OCI-LY1 (cell line): Measurements from ENCODE around the gene ABHD16A.

Experiments used
- H2AFZ ChIP-seq: fragments of 200-600 bp; sonication (generic), shearing (Covaris generic); 2 replicates; pipeline ENCODE4 v1.6.0; 2014; ENCODE audit warnings: antibody characterized with exemption, mild to moderate bottlenecking, low read length
- H3F3A ChIP-seq: fragments of 200-600 bp; sonication (generic), shearing (Covaris generic); 2 replicates; pipeline ENCODE4 v1.6.0; 2014; ENCODE audit warnings: mild to moderate bottlenecking, antibody characterized with exemption, low read length, moderate library complexity; ENCODE audit not compliant: insufficient read depth
- H3K27ac ChIP-seq: fragments of 200-600 bp; sonication (generic); 2 replicates; pipeline ENCODE4 v1.5.1; 2014; ENCODE audit warnings: low read length, mixed run types, mild to moderate bottlenecking, low read depth; ENCODE audit not compliant: poor library complexity, severe bottlenecking
- H3K27me3 ChIP-seq: fragments of 200-600 bp; sonication (generic); 2 replicates; pipeline ENCODE4 v1.6.0; 2014; ENCODE audit warnings: antibody characterized with exemption, mild to moderate bottlenecking, low read length, moderate library complexity; ENCODE audit not compliant: insufficient read depth
- H3K36me3 ChIP-seq: fragments of 200-600 bp; sonication (generic); 2 replicates; pipeline ENCODE4 v1.6.1; 2014; ENCODE audit warnings: mild to moderate bottlenecking, antibody characterized with exemption, low read length, moderate library complexity, mixed read lengths; ENCODE audit not compliant: insufficient read depth
- H3K4me1 ChIP-seq: fragments of 200-600 bp; sonication (generic); 2 replicates; pipeline ENCODE4 v1.5.1; 2014; ENCODE audit warnings: mild to moderate bottlenecking, low read length, moderate library complexity; ENCODE audit not compliant: insufficient read depth, severe bottlenecking
- H3K4me2 ChIP-seq: fragments of 200-600 bp; sonication (generic), shearing (Covaris generic); 2 replicates; pipeline ENCODE4 v1.6.1; 2014; ENCODE audit warnings: low read length
- H3K4me3 ChIP-seq: fragments of 200-600 bp; sonication (generic); 2 replicates; pipeline ENCODE4 v1.5.1; 2014; ENCODE audit warnings: low read length, low read depth, mild to moderate bottlenecking, mixed read lengths; ENCODE audit not compliant: poor library complexity, severe bottlenecking
- H3K79me2 ChIP-seq: fragments of 200-600 bp; shearing (Covaris generic); 2 replicates; pipeline ENCODE4 v1.6.1; 2016; ENCODE audit warnings: mixed run types, low read length, mixed read lengths; ENCODE audit not compliant: insufficient read depth
- H3K9ac ChIP-seq: fragments of 200-600 bp; sonication (generic), shearing (Covaris generic); 2 replicates; pipeline ENCODE4 v1.6.1; 2014; ENCODE audit warnings: mild to moderate bottlenecking, low read length, mixed read lengths
- H3K9me2 ChIP-seq: fragments of 200-600 bp; sonication (generic), shearing (Covaris generic); 2 replicates; pipeline ENCODE4 v1.6.1; 2014; ENCODE audit warnings: low read depth, mild to moderate bottlenecking, low read length, mixed read lengths
- H3K9me3 ChIP-seq: fragments of 200-600 bp; shearing (Covaris generic); 2 replicates; pipeline ENCODE4 v1.6.1; 2014; ENCODE audit warnings: low read length, mixed read lengths
- H4K20me1 ChIP-seq: fragments of 200-600 bp; sonication (generic), shearing (Covaris generic); 2 replicates; pipeline ENCODE4 v1.6.0; 2016; ENCODE audit warnings: mild to moderate bottlenecking, low read length; ENCODE audit not compliant: insufficient read depth
- CTCF ChIP-seq: fragments of 200-600 bp; sonication (generic), shearing (Covaris generic); IDR thresholded peaks from 2 replicates; pipeline ENCODE4 v1.5.1; 2017; ENCODE audit warnings: mild to moderate bottlenecking, antibody characterized with exemption, low read length, moderate library complexity, mixed read lengths
- EZH2 ChIP-seq: fragments of 200-600 bp; sonication (generic), shearing (Covaris generic); IDR thresholded peaks from 2 replicates; pipeline ENCODE4 v1.8.0; 2017; ENCODE audit warnings: borderline replicate concordance, mixed run types, mild to moderate bottlenecking, antibody characterized with exemption, low read length, moderate library complexity, mixed read lengths

The ABHD16A gene

GRCh38 chr6:31689249-31690110 lies 13.6 kb downstream of the ABHD16A start:
- TF ChIP-seq CTCF = peak; percentile 61; the same call in 1 of the 2 replicates
- no peak for TF ChIP-seq EZH2
- H3K36me3 ChIP-seq = peaks cover 69% of the 10 kb centered on the region
- no peak overlapping the region for H2AFZ ChIP-seq
- no peaks in the 10 kb centered on the region for H3K27me3 ChIP-seq
- H3F3A ChIP-seq = no peaks in the 10 kb centered on the region
- no peaks in the 10 kb centered on the region for H4K20me1 ChIP-seq
- H3K4me1 ChIP-seq = peaks cover 8% of the 10 kb centered on the region
- H3K9me2 ChIP-seq = no peaks in the 10 kb centered on the region
- H3K9ac ChIP-seq = no peak overlapping the region
- no peak overlapping the region for H3K4me3 ChIP-seq
- no peaks in the 10 kb centered on the region for H3K79me2 ChIP-seq
- no peak overlapping the region for H3K27ac ChIP-seq
- no peak overlapping the region for H3K4me2 ChIP-seq
- no peaks in the 10 kb centered on the region for H3K9me3 ChIP-seq

GRCh38 chr6:31687860-31688693 lies 15.0 kb downstream of the ABHD16A start:
- H3K27me3 ChIP-seq = no peaks in the 10 kb centered on the region
- no peaks in the 10 kb centered on the region for H3F3A ChIP-seq
- H3K4me3 ChIP-seq = no peak overlapping the region
- no peak overlapping the region for H2AFZ ChIP-seq
- H4K20me1 ChIP-seq = no peaks in the 10 kb centered on the region
- TF ChIP-seq EZH2 (no peak), CTCF (no peak)
- peaks cover 56% of the 10 kb centered on the region for H3K36me3 ChIP-seq
- H3K9me2 ChIP-seq = no peaks in the 10 kb centered on the region
- no peaks in the 10 kb centered on the region for H3K9me3 ChIP-seq
- H3K4me2 ChIP-seq = no peak overlapping the region
- no peak overlapping the region for H3K9ac ChIP-seq
- peaks cover 8% of the 10 kb centered on the region for H3K4me1 ChIP-seq
- H3K79me2 ChIP-seq = no peaks in the 10 kb centered on the region
- no peak overlapping the region for H3K27ac ChIP-seq

GRCh38 chr6:31687321-31687720 lies 15.8 kb downstream of the ABHD16A start:
- H3K9ac ChIP-seq = no peak overlapping the region
- H3F3A ChIP-seq = no peaks in the 10 kb centered on the region
- no peaks in the 10 kb centered on the region for H3K27me3 ChIP-seq
- H3K79me2 ChIP-seq = no peaks in the 10 kb centered on the region
- no peaks in the 10 kb centered on the region for H3K9me3 ChIP-seq
- H2AFZ ChIP-seq = no peak overlapping the region
- H3K4me3 ChIP-seq = no peak overlapping the region
- no peak for TF ChIP-seq EZH2
- no peak for TF ChIP-seq CTCF
- peaks cover 49% of the 10 kb centered on the region for H3K36me3 ChIP-seq
- H3K4me1 ChIP-seq = peaks cover 8% of the 10 kb centered on the region
- no peak overlapping the region for H3K27ac ChIP-seq
- no peaks in the 10 kb centered on the region for H3K9me2 ChIP-seq
- no peaks in the 10 kb centered on the region for H4K20me1 ChIP-seq
- no peak overlapping the region for H3K4me2 ChIP-seq
